H1 (cell line): Measurements from ENCODE around the gene TRAT1.

Experiments used
- CTCF ChIP-seq, 3 experiments: IDR thresholded peaks; 1 replicate in 2 of 3; 2 replicates in 1 of 3; pipeline versions ENCODE4 v1.5.1 to v1.6.1; 2011; ENCODE audit warnings: low read length in 3 of 3, mild to moderate bottlenecking in 3 of 3, inconsistent platforms in 2 of 3, low read depth in 1 of 3, moderate library complexity in 1 of 3; ENCODE audit not compliant: insufficient read depth in 1 of 3; ENCODE audit errors: control extremely low read depth in 1 of 3
- GABPA ChIP-seq: IDR thresholded peaks from 2 replicates; pipeline ENCODE4 v1.6.1; 2011; ENCODE audit warnings: mild to moderate bottlenecking, low read length, moderate library complexity, borderline replicate concordance; ENCODE audit not compliant: insufficient read depth
- HDAC6 ChIP-seq: IDR thresholded peaks from one replicate; pipeline ENCODE4 v1.7.1; 2012; ENCODE audit warnings: low read depth, mild to moderate bottlenecking, inconsistent platforms, low read length, moderate library complexity
- MAX ChIP-seq: IDR thresholded peaks from 2 replicates; pipeline ENCODE4 v1.6.1; 2012; ENCODE audit warnings: inconsistent platforms
- POLR2A ChIP-seq, 2 experiments: IDR thresholded peaks; 1 replicate in 1 of 2; 2 replicates in 1 of 2; pipeline ENCODE4 v1.6.1; 2011; ENCODE audit warnings: low read depth in 2 of 2, low read length in 2 of 2, mild to moderate bottlenecking in 2 of 2; ENCODE audit errors: control extremely low read depth in 1 of 2
- POLR2AphosphoS5 ChIP-seq: IDR thresholded peaks from 2 replicates; pipeline ENCODE4 v1.6.1; 2011; ENCODE audit warnings: low read depth, low read length
- SUZ12 ChIP-seq: fragments of 200-600 bp; sonication (generic); IDR thresholded peaks from 2 replicates; pipeline ENCODE4 v1.6.1; 2012; ENCODE audit warnings: mild to moderate bottlenecking, inconsistent platforms, low read length, moderate library complexity, mixed read lengths
- TAF1 ChIP-seq: IDR thresholded peaks from 2 replicates; pipeline ENCODE4 v1.6.1; 2011; ENCODE audit warnings: mild to moderate bottlenecking, low read depth, low read length
- USF2 ChIP-seq: IDR thresholded peaks from 2 replicates; pipeline ENCODE4 v1.6.1; 2011; ENCODE audit warnings: low read length, improper control_type of control experiment
- YY1 ChIP-seq: IDR thresholded peaks from 2 replicates; pipeline ENCODE4 v1.6.1; 2011; ENCODE audit warnings: low read depth, mild to moderate bottlenecking, low read length
- ZNF274 ChIP-seq: IDR thresholded peaks from 2 replicates; pipeline ENCODE4 v1.7.0; 2012; ENCODE audit warnings: low read length, borderline replicate concordance; ENCODE audit errors: extremely low read depth

DNA sequence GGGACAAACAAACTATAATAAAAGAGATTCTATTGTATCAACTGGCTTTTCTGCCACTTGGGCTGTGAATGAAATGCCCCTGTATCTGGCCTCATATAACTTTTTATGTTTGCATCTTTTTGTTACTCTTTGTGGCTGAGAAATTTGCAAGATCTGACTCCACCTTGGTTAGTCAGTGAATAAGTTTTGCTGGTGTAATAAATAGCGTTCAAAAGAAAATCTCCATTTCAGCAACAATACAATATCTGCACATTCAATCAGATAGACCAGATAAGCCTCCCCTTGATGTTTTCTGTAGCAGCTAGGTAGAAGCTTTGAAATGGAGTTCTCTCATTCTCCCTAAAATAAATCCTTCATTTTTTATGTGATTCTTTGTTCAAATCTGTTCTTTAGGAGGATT, 12.0 kb downstream of the TRAT1 start:
- TF ChIP-seq POLR2AphosphoS5, result no peak
- TF ChIP-seq POLR2A (IDR thresholded peaks at IDR 0.05; ENCODE audit: control extremely low read depth in 1 of 2, low read depth in 2 of 2, low read length in 2 of 2), result no peak
- no peak for TF ChIP-seq CTCF (IDR thresholded peaks at IDR 0.05; ENCODE audit: control extremely low read depth in 1 of 3, insufficient read depth in 1 of 3, low read depth in 1 of 3, low read length in 3 of 3)
- no peak for TF ChIP-seq HDAC6
- TF ChIP-seq YY1, result no peak
- TF ChIP-seq SUZ12, result no peak
- no peak for TF ChIP-seq ZNF274
- TF ChIP-seq MAX, result no peak
- TF ChIP-seq USF2, result no peak
- no peak for TF ChIP-seq GABPA
- TF ChIP-seq TAF1, result no peak
